GM13976 (cell line): Measurements from ENCODE around the gene PHF1.
"Not testable (repeated sequence)": the region's sequence is repeated elsewhere in the genome, so short reads cannot be mapped to it uniquely, and the experiment has no call there.

Experiments used
- DNase-seq: peaks from one replicate; pipeline ENCODE4 v3.0.0; 2012; ENCODE audit warnings: low spot score
- CTCF ChIP-seq: IDR thresholded peaks from 2 replicates; pipeline ENCODE4 v1.5.1; 2012; ENCODE audit warnings: borderline replicate concordance, mild to moderate bottlenecking; ENCODE audit not compliant: insufficient read depth; ENCODE audit errors: extremely low read depth, missing control alignments, control extremely low read depth
- in situ Hi-C: fragments of 300-500 bp; cut with MboI; formaldehyde crosslinking; loops from one replicate; pipeline ENCODE4 v1.12.0; 2022; ENCODE audit warnings: low sequenced_read_pairs, mixed read lengths, inconsistent platforms; ENCODE audit not compliant: unreplicated experiment

Gene PHF1

GRCh38 chr6:33392979-33393378 is 17.8 kb upstream of the PHF1 start:
- in situ Hi-C loops = no loop called here
- DNase-seq = no peak

GRCh38 chr6:33397541-33397940 is 13.3 kb upstream of the PHF1 start:
- in situ Hi-C loops = no loop called here
- no peak for DNase-seq
- TF ChIP-seq CTCF = no peak

More at GRCh38 chr6:33392979-33393378, 17.8 kb upstream of the PHF1 start:
- TF ChIP-seq CTCF = no peak

GRCh38 chr6:33398601-33399000 is 12.2 kb upstream of the PHF1 start:
- in situ Hi-C loops, DNase-seq: not testable (repeated sequence)

- in situ Hi-C loops = not testable (repeated sequence)
Observed at GRCh38 chr6:33399881-33400280, 10.9 kb upstream of the PHF1 start.

GRCh38 chr6:33404884-33405283 is 5.9 kb upstream of the PHF1 start:
- in situ Hi-C loops = no loop called here
- no peak for TF ChIP-seq CTCF
- no peak for DNase-seq

More at GRCh38 chr6:33399881-33400280, 10.9 kb upstream of the PHF1 start:
- DNase-seq = not testable (repeated sequence)

GRCh38 chr6:33405386-33405940 is 5.4 kb upstream of the PHF1 start:
- in situ Hi-C loops = no loop called here
- no peak for DNase-seq
- no peak for TF ChIP-seq CTCF

- no peak for TF ChIP-seq CTCF
- in situ Hi-C loops = no loop called here
Observed at GRCh38 chr6:33406126-33406525, 4.7 kb upstream of the PHF1 start.

GRCh38 chr6:33407132-33407718 is 3.6 kb upstream of the PHF1 start:
- no peak for DNase-seq
- TF ChIP-seq CTCF = no peak
- in situ Hi-C loops = no loop called here

More at GRCh38 chr6:33406126-33406525, 4.7 kb upstream of the PHF1 start:
- no peak for DNase-seq
